GF-D8 (cell line): Measurements from ENCODE around the gene NPR3.

Source experiments
- DNase-seq: peaks from one replicate; lab custom pipeline; 2025; lab: John Stamatoyannopoulos, UW

NPR3 gene

DNA sequence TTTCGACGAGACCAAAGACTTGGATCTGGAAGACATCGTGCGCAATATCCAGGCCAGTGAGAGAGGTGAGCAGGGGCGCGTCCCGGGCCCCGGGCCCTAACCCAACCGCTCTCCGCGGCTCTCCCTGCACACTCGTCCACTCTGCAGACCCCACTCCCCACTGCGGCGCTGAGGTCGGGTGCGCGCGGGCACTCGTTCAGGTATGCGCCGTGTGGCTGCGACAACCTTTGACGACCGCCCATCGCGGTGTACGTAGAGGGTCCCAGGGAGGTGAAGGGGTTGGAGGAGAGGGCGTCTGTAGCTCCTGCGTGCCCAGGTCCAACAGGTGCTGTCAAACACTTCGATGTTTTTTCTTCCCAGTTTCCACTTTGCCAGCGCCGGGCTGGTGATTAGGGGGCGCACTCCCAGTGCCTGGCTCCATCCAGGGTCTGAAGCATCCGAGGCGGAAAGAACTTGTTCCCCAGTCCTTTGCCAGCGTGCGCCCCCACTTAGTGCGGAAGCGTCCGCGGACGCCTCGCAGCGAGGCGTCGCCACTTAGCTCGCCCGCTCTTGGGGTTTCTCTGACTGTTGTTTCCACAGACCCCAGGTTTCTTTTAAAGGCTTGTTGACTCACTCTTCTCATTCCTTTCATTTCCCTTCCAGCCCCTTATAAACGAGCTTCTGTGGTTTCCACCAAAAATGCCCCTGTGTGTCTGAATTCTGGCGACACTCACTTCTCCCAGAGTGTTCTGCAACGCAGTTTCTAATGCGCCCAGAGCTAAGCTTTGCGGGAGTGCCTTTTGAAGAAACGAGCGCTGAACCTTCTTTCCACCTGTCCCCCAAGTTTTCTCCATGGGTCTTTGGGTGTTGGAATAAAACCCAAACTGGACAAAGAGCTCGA is 1.6 kb downstream of the NPR3 start:
- DNase-seq = no peak

DNA sequence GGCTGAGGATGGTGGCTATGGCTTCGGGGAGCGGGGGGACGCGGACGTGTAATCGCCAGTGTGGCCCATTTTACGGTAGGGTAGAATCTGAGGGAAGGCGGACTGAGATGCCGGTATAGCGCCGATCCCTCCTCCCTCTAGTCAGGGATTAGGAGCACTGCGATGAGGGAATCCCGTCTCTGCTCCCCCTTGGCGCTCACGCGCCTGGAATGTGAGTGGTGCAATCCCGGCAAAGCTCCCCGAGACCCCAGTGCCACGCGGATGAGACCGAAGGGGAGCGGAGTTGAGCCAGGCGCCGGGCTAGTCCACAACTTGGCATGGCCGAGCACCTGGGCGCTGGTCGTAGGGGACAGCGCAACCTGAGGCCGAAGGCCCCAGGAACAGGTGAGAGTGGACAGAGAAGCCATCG is 2.2 kb downstream of the NPR3 start:
- no peak for DNase-seq

GRCh38 chr5:32713770-32714381 is 2.8 kb downstream of the NPR3 start:
- no peak for DNase-seq

DNA sequence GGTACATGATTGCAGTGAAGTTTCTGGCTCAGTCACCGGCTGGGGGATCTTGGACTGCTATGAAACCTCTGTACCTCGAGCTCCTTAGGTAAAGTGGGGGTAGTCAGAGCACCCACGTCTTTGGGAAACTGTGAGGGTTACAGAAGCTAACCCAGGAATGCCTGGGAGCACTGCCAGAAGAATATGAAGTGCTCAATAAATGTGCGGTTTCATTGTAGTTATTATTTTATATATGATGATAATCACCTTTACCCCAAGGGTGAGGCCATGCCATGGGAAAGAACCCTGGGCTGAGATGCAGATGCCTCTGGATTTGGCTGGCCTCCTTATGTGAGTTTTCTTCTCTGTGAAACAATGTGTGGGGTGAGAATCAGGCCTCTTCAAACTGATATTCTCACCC is 3.7 kb downstream of the NPR3 start:
- no peak for DNase-seq

GRCh38 chr5:32720300-32720699 is 9.2 kb downstream of the NPR3 start:
- no peak for DNase-seq

DNA sequence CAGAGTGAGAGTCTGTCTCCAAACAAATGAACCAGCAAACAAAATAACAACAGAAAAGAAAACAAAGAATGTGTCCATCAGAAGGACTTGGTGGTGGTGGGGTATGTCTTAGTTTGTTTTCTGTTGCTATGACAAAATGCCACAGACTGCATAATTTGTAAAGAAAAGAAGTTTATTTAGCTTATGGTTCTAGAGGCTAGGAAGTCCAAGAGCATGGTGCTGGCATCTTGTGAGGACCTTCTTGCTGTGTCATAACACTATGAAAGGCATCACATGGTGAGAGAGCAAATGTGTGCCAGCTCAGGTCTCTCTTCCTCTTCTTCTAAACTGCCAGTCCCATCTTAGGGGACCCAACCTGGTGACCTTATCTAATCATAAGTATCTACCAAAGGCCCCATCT is 10.5 kb downstream of the NPR3 start:
- DNase-seq = no peak

DNA sequence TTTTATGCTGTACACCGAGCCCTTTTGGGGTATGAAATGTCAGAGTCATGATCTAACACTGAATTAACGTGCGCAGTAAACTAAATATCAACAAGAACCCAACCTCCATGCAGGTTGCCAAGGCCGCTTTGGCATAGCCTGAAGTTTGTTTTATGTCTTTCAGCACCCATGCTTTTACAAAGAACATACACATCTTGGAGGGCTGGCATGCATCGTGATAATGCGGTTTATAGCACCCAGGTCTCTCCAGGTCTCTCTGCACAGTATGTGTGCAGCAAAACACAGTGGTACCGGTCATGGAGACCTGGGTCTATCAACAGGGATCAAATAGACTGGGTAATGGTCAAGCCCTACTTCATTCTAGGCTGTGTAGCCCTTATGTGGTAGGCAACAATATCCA is 11.8 kb downstream of the NPR3 start:
- no peak for DNase-seq

DNA sequence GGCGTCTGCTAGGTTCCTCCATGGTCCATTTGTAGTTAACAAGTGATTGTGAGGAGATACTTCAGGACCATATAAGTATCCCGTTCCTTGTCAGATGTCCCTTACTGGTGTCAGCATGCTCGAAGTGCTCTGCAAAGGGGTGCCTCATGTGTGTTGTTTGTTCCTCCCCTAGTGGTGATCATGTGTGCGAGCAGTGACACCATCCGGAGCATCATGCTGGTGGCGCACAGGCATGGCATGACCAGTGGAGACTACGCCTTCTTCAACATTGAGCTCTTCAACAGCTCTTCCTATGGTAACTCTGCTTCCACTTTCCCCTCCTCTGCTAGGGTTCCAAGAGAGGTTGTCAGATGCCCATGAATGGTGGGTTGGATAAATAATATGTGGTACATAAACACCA is 13.4 kb downstream of the NPR3 start:
- DNase-seq = no peak

DNA sequence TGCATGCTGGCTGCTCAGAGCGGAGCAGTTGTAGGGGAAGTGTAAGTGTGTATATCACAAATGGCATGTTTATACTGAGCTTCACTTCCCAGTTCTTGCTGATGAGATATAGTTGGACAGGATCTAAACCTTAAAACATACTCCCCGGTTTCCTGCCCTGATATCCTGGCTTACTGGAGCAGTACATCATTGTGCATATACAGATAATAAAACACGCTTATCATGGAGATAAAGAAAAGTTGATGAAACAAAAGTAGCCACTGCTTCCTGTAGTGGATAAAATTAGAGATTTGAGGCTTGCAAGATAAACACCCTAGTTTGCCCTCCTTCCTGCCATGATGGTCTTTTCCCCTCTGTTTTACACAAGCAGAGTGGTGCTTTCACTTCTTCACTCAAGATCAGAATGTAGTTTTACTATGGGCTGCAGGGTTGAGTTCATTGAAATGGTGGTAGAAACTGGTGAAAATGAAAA is 15.0 kb downstream of the NPR3 start:
- DNase-seq = peak; percentile 12

GRCh38 chr5:32729651-32730050 is 18.5 kb downstream of the NPR3 start:
- DNase-seq = no peak

DNA sequence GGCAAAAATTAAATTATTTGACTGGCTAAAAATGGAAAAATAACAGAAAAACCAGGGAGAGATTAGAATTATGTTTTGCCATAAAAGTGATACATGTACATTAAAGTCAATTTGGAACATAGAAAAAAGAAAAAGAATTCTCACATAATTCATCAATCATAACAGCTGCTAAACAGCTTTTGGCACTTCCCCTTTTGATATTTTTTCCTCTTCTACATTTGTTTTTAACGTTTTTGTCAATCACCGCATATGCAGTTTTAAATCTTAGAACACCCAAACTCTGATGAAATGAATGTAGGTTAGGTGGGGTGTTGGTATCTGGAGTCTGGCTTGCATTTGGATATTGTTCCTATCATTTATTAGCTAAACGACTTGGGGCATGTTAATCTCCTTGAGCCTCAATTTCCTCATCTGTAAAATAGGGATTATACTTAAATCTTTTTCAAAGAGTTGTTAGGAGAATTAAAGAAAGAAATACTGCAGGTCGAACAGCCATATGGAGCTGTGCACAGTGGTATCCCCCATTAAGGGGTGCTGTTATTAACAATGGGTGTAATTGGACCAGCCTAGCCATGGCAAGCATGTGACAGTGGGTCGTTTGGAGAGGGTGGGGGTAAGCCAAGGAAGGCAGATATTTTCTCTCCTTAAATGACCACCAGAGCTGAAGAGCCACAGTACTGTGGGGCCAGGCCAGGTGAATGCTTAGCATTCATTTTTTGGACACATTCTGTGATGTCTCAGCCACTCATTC is 22.6 kb downstream of the NPR3 start:
- DNase-seq = no peak

GRCh38 chr5:32734827-32735378 is 23.8 kb downstream of the NPR3 start:
- DNase-seq = no peak

- DNase-seq = no peak
Observed at GRCh38 chr5:32735512-32735911, 24.4 kb downstream of the NPR3 start.

DNA sequence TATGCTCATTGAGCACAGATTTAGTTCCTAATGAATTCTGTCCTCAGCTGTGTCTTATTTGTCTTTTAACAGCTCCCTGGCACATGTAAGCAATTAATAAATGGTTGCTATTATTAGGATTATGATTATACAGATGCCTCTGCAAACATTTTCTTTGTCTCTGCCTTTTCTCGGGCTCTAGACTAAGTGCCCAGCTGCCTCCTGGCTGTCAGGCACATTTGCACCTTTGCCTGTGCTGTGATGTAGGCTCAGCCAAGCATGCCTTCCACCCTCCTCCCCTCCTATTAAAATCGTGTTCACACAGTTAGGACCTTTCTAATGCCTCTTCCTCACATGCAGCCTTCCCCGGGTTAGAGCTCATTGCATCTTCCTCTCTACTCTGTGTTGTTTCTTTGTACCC is 25.7 kb downstream of the NPR3 start:
- DNase-seq = no peak

DNA sequence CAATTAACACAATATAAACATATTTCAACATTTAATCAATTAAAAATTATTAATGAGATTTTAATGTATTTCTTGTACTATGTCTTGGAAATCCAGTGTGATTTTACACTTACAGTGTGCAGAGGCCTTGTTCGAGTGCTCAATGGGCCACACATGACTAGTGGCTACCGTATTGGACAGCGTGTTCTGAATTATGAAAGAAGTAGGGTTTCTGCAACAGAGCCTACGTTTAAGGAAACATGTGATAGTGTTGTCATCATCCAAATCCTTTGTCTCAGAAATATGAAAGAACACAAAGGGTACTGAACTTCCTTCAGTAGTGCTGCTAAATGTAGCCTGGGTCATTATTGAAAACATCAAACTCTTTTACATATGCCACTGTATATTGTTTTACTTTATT is 29.5 kb downstream of the NPR3 start:
- DNase-seq = no peak

DNA sequence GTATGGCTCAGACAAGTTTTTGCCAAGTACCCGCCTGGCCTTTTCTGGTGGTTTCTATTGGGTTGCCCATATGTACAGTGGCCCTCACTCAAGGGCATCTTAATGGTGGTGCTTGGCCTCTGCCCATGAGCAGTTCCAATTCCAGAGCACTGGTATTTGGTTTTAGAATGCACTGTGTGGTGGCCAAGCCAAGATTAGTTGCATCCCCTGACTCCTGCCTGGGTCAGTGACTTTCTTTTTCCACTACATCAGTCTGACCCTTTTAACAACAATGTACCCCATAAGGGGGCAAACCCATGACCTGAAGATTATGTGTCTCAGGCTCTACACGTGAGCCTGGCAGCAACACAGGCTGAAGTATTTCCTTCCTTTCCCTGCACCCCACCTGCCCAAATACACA is 34.2 kb downstream of the NPR3 start:
- no peak for DNase-seq

- no peak for DNase-seq
Observed at GRCh38 chr5:32752411-32752810, 41.3 kb downstream of the NPR3 start.

DNA sequence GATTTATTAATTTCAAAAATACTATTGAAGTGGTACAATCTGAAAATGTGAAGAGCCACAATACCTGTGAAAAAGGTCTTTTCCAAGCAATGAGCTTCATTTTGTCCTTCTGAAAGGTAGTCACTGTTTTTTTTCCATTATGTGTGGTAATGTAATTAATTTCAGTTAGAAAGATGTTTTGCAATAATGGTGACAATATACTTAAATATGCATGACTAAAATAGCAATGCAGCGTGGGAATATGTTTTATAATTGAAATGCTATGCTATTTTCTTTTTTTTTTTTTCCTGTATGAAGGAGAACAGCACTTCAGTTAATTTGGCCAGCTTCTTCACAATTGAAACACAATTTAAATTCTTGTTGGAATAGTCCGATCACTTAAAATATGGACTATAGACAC is 41.9 kb downstream of the NPR3 start:
- no peak for DNase-seq

- DNase-seq = no peak
Observed at GRCh38 chr5:32753765-32754164, 42.6 kb downstream of the NPR3 start.

- DNase-seq = no peak
Observed at GRCh38 chr5:32754284-32754683, 43.2 kb downstream of the NPR3 start.

GRCh38 chr5:32760091-32760509 is 49.0 kb downstream of the NPR3 start:
- DNase-seq = no peak

GRCh38 chr5:32765266-32765665 is 54.1 kb downstream of the NPR3 start:
- DNase-seq = no peak
